ENCODE measurements around the gene OGDH. TPM values are rescaled to one million over a fixed set of nuclear protein-coding genes. Genes with fewer than 3 reads are reported as not detected.

OGDH gene
- total and polyA plus RNA-seq, 10 of the 15 experiments (the other 5 are each of a cell fraction or from before 2014, with no cell fraction given), result 4.1 to 103 (median 48.4) TPM

- Histone ChIP-seq H3K4me1 (ENCODE audit: control insufficient read depth, insufficient read depth, low read length) (peaks cover 6% of the 10 kb centered on the region), H3K4me3 (no peak overlapping the region), H3K9me3 (replicated peaks; ENCODE audit: control insufficient read depth, insufficient read depth, low read length) (no peaks in the 10 kb centered on the region), H3K27me3 (replicated peaks in 1 of 2; ENCODE audit: control insufficient read depth in 2 of 2, insufficient read depth in 2 of 2, low read length in 1 of 2) (no peaks in the 10 kb centered on the region), H3K9ac (ENCODE audit: control insufficient read depth, insufficient read depth, low read length) (no peak overlapping the region), H4K20me1 (ENCODE audit: control insufficient read depth, insufficient read depth) (no peaks in the 10 kb centered on the region), H3K4me2 (ENCODE audit: control insufficient read depth, insufficient read depth) (no peak overlapping the region), H2AFZ (ENCODE audit: control insufficient read depth, low read depth, low read length) (no peak overlapping the region), H3K27ac (ENCODE audit: control insufficient read depth, insufficient read depth) (no peak overlapping the region), H3K79me2 (ENCODE audit: control insufficient read depth, insufficient read depth, low read length) (no peaks in the 10 kb centered on the region), H3K36me3 (ENCODE audit: control insufficient read depth in 2 of 2, insufficient read depth in 2 of 2, low read length in 1 of 2) (no peaks in the 10 kb centered on the region)
- no TSS peak for BruUV-seq (replicated peaks)
- intact Hi-C loops (cut with micrococcal nuclease; ENCODE audit: unreplicated experiment), result no loop called here
- ChIA-PET CTCF (interaction anchor here (0.7 kb wide), 1 partner anchor 84 kb away, joined by 3 read pairs; no protein-coding TSS in a partner anchor), RAD21 (ENCODE audit: unreplicated experiment) (no interaction called here), SMC1A (ENCODE audit: uncharacterized antibody, unreplicated experiment) (no interaction called here), POLR2A (no interaction called here)
- 94% methylated on average over 2 of the region's 2 CpGs for WGBS (ENCODE audit: insufficient coverage, insufficient replicate concordance, low lambda C conversion rate, missing lambda C conversion rate)
- in situ Hi-C loops (cut with MboI), result no loop called here
- no peak for FAIRE-seq
- no peak for ATAC-seq
- no peak for DNase-seq (ENCODE audit: low read depth, low spot score)
- TF ChIP-seq CHD1 (IDR thresholded peaks at IDR 0.05; ENCODE audit: low read depth, low read length), result no peak
- no peak for TF ChIP-seq POLR2A (IDR thresholded peaks at IDR 0.05; ENCODE audit: low read depth, low read length)
- TF ChIP-seq ATF3 (IDR thresholded peaks at IDR 0.05; ENCODE audit: borderline replicate concordance, extremely low read depth, low read depth, low read length), result no peak
- no peak for TF ChIP-seq BCLAF1 (IDR thresholded peaks at IDR 0.05)
- no peak for TF ChIP-seq ATF7 (IDR thresholded peaks at IDR 0.05; ENCODE audit: low read depth)
- no peak for TF ChIP-seq RAD21 (IDR thresholded peaks at IDR 0.05; ENCODE audit: insufficient read depth, low read depth, low read length)
- no peak for TF ChIP-seq MEF2A (IDR thresholded peaks at IDR 0.05; ENCODE audit: insufficient read depth, low read depth, low read length)
- TF ChIP-seq YBX1 (IDR thresholded peaks at IDR 0.05), result no peak
- no peak for TF ChIP-seq SREBF1 (IDR thresholded peaks at IDR 0.05; ENCODE audit: low read length)
- TF ChIP-seq, protein P1, sequence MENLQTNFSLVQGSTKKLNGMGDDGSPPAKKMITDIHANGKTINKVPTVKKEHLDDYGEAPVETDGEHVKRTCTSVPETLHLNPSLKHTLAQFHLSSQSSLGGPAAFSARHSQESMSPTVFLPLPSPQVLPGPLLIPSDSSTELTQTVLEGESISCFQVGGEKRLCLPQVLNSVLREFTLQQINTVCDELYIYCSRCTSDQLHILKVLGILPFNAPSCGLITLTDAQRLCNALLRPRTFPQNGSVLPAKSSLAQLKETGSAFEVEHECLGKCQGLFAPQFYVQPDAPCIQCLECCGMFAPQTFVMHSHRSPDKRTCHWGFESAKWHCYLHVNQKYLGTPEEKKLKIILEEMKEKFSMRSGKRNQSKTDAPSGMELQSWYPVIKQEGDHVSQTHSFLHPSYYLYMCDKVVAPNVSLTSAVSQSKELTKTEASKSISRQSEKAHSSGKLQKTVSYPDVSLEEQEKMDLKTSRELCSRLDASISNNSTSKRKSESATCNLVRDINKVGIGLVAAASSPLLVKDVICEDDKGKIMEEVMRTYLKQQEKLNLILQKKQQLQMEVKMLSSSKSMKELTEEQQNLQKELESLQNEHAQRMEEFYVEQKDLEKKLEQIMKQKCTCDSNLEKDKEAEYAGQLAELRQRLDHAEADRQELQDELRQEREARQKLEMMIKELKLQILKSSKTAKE (IDR thresholded peaks at IDR 0.05; ENCODE audit: low read depth, poor library complexity, severe bottlenecking), result no peak
- no peak for TF ChIP-seq MYB (IDR thresholded peaks at IDR 0.05; ENCODE audit: borderline replicate concordance, low read depth, low read length)
- no peak for TF ChIP-seq CBX3 (IDR thresholded peaks at IDR 0.05; ENCODE audit: borderline replicate concordance, low read depth)
- TF ChIP-seq LARP7 (IDR thresholded peaks at IDR 0.05), result no peak
- TF ChIP-seq YY1 (IDR thresholded peaks at IDR 0.05; ENCODE audit: low read depth, low read length), result no peak
Measured at GRCh38 chr7:44740055-44740454, 133.6 kb downstream of the OGDH start.
